ENCODE measurements around the gene MYEOV.
A peak's percentile ranks its signal among the peaks of the same experiment; 100 is the strongest.

Gene MYEOV

GRCh38 chr11:69333879-69334278, 39.9 kb downstream of the MYEOV start:
- no peak for TF ChIP-seq CTCF (IDR thresholded peaks at IDR 0.05; ENCODE audit: extremely low read depth, insufficient read depth, missing control alignments)
- in situ Hi-C loops (cut with MboI; ENCODE audit: low pct_unique_long_range_greater_than_20kb, low sequenced_read_pairs, unreplicated experiment), result no loop called here

GRCh38 chr11:69335007-69335780, 41.2 kb downstream of the MYEOV start:
- DNase-seq (ENCODE audit: low spot score), result no peak
- in situ Hi-C loops (cut with MboI; ENCODE audit: low pct_unique_long_range_greater_than_20kb, low sequenced_read_pairs, unreplicated experiment), result no loop called here
- TF ChIP-seq CTCF (IDR thresholded peaks at IDR 0.05; ENCODE audit: extremely low read depth, insufficient read depth, missing control alignments), result no peak

More at GRCh38 chr11:69333879-69334278, 39.9 kb downstream of the MYEOV start:
- no peak for DNase-seq (ENCODE audit: low spot score)

- DNase-seq (ENCODE audit: low spot score), result no peak
- no peak for TF ChIP-seq CTCF (IDR thresholded peaks at IDR 0.05; ENCODE audit: extremely low read depth, insufficient read depth, missing control alignments)
- in situ Hi-C loops (cut with MboI; ENCODE audit: low pct_unique_long_range_greater_than_20kb, low sequenced_read_pairs, unreplicated experiment), result no loop called here
Measured at GRCh38 chr11:69335781-69336405, 41.9 kb downstream of the MYEOV start.

GRCh38 chr11:69337211-69337721, 43.3 kb downstream of the MYEOV start:
- no peak for TF ChIP-seq CTCF (IDR thresholded peaks at IDR 0.05; ENCODE audit: extremely low read depth, insufficient read depth, missing control alignments)
- in situ Hi-C loops (cut with MboI; ENCODE audit: low pct_unique_long_range_greater_than_20kb, low sequenced_read_pairs, unreplicated experiment), result no loop called here
- peak; percentile 78 for DNase-seq (ENCODE audit: low spot score)

GRCh38 chr11:69339041-69339733, 45.2 kb downstream of the MYEOV start:
- TF ChIP-seq CTCF (IDR thresholded peaks at IDR 0.05; ENCODE audit: extremely low read depth, insufficient read depth, missing control alignments), result no peak
- no peak for DNase-seq (ENCODE audit: low spot score)
- in situ Hi-C loops (cut with MboI; ENCODE audit: low pct_unique_long_range_greater_than_20kb, low sequenced_read_pairs, unreplicated experiment), result no loop called here

GRCh38 chr11:69339983-69340565, 46.1 kb downstream of the MYEOV start:
- in situ Hi-C loops (cut with MboI; ENCODE audit: low pct_unique_long_range_greater_than_20kb, low sequenced_read_pairs, unreplicated experiment), result no loop called here
- TF ChIP-seq CTCF (IDR thresholded peaks at IDR 0.05; ENCODE audit: extremely low read depth, insufficient read depth, missing control alignments), result no peak
- DNase-seq (ENCODE audit: low spot score), result no peak

All from GM13977 (cell line).